Erythroblast (primary cell): ENCODE data around the gene PPARA.

Experiments used
- GATA1 ChIP-seq: IDR thresholded peaks from 2 replicates; pipeline ENCODE4 v1.6.1; 2011; ENCODE audit warnings: low read depth, mild to moderate bottlenecking, control low read depth, low read length, moderate library complexity
- POLR2A ChIP-seq: IDR thresholded peaks from 2 replicates; pipeline ENCODE4 v1.6.1; 2011; ENCODE audit warnings: mild to moderate bottlenecking, low read length

- TF ChIP-seq POLR2A, result no peak
- no peak for TF ChIP-seq GATA1
Measured at GRCh38 chr22:46147061-46147460, 3.3 kb upstream of the PPARA start.
